Endothelial cell of umbilical vein (primary cell): ENCODE results near the gene CD300LG.

ENCODE experiments used
- CTCF ChIP-seq, 2 donors: IDR thresholded peaks; 1 replicate in 1 of 2; 2 replicates in 1 of 2; pipeline ENCODE4 v1.5.1; 2011; ENCODE audit warnings: low read length in 2 of 2, mild to moderate bottlenecking in 2 of 2, moderate library complexity in 2 of 2, control low read depth in 1 of 2, inconsistent platforms in 1 of 2, low read depth in 1 of 2; ENCODE audit not compliant: insufficient read depth in 1 of 2; ENCODE audit errors: extremely low read depth in 1 of 2
- EZH2 ChIP-seq: IDR thresholded peaks from 2 replicates; pipeline ENCODE4 v1.6.1; 2012; ENCODE audit warnings: borderline replicate concordance, low read depth, mild to moderate bottlenecking, moderate library complexity, low read length, inconsistent platforms; ENCODE audit not compliant: severe bottlenecking
- GATA2 ChIP-seq: IDR thresholded peaks from 2 replicates; pipeline ENCODE4 v1.7.0; 2011; ENCODE audit warnings: low read depth, mild to moderate bottlenecking, moderate library complexity, mixed read lengths, low read length; ENCODE audit not compliant: insufficient read length, insufficient read depth
- POLR2A ChIP-seq: IDR thresholded peaks from 2 replicates; pipeline ENCODE4 v1.6.1; 2012; ENCODE audit warnings: low read depth, mild to moderate bottlenecking, control low read depth, low read length
- POLR2AphosphoS5 ChIP-seq: IDR thresholded peaks from 2 replicates; pipeline ENCODE4 v1.6.1; 2012; ENCODE audit warnings: low read depth, mild to moderate bottlenecking, control low read depth, low read length, moderate library complexity; ENCODE audit not compliant: insufficient read depth

DNA sequence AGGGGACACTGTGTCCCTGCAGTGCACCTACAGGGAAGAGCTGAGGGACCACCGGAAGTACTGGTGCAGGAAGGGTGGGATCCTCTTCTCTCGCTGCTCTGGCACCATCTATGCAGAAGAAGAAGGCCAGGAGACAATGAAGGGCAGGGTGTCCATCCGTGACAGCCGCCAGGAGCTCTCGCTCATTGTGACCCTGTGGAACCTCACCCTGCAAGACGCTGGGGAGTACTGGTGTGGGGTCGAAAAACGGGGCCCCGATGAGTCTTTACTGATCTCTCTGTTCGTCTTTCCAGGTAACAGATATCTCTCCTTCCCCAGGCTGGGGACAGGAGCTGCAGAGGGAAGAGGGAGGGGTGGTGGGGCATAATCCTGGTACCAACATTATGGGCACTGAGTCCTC is 1.6 kb downstream of the CD300LG start:
- TF ChIP-seq CTCF (IDR thresholded peaks at IDR 0.05; ENCODE audit: extremely low read depth in 1 of 2, insufficient read depth in 1 of 2, low read depth in 1 of 2, low read length in 2 of 2) = no peak
- no peak for TF ChIP-seq POLR2AphosphoS5
- no peak for TF ChIP-seq EZH2
- TF ChIP-seq POLR2A = no peak
- no peak for TF ChIP-seq GATA2
